ENCODE data around the gene METTL16.
"Not testable (repeated sequence)": the region's sequence is repeated elsewhere in the genome, so short reads cannot be mapped to it uniquely, and the experiment has no call there.

Gene METTL16

GRCh38 chr17:2459917-2460271 is 51.8 kb downstream of the METTL16 start:
- no peak for DNase-seq
- intact Hi-C loops (cut with DNase I): no loop called here

GRCh38 chr17:2457913-2458312 is 53.8 kb downstream of the METTL16 start:
- no peak for DNase-seq
- intact Hi-C loops (cut with DNase I): no loop called here

GRCh38 chr17:2456475-2456874 is 55.2 kb downstream of the METTL16 start:
- intact Hi-C loops (cut with DNase I): no loop called here
- no peak for DNase-seq

- intact Hi-C loops (cut with DNase I): no loop called here
- no peak for DNase-seq
Measured at GRCh38 chr17:2455956-2456355, 55.7 kb downstream of the METTL16 start.

GRCh38 chr17:2453866-2454265 is 57.8 kb downstream of the METTL16 start:
- intact Hi-C loops (cut with DNase I): no loop called here
- no peak for DNase-seq

GRCh38 chr17:2453325-2453724 is 58.4 kb downstream of the METTL16 start:
- intact Hi-C loops (cut with DNase I): no loop called here
- no peak for DNase-seq

- intact Hi-C loops (cut with DNase I): no loop called here
Measured at GRCh38 chr17:2452216-2452750, 59.4 kb downstream of the METTL16 start.

GRCh38 chr17:2450016-2450650 is 61.6 kb downstream of the METTL16 start:
- no peak for DNase-seq
- intact Hi-C loops (cut with DNase I): no loop called here

More at GRCh38 chr17:2452216-2452750, 59.4 kb downstream of the METTL16 start:
- DNase-seq: no peak

GRCh38 chr17:2449486-2449885 is 62.2 kb downstream of the METTL16 start:
- DNase-seq: no peak
- intact Hi-C loops (cut with DNase I): no loop called here

GRCh38 chr17:2447479-2447878 is 64.2 kb downstream of the METTL16 start:
- DNase-seq; intact Hi-C loops (cut with DNase I): not testable (repeated sequence)

- DNase-seq: peak in 1 of 42 donors; percentile 16
- intact Hi-C loops (cut with DNase I): no loop called here
Measured at GRCh38 chr17:2445638-2446037, 66.0 kb downstream of the METTL16 start.

- intact Hi-C loops (cut with DNase I): no loop called here
- peak in 1 of 42 donors; percentile 9 for DNase-seq
Measured at GRCh38 chr17:2444382-2444781, 67.3 kb downstream of the METTL16 start.

GRCh38 chr17:2442166-2442565 is 69.5 kb downstream of the METTL16 start:
- intact Hi-C loops (cut with DNase I): no loop called here
- peak in 1 of 42 donors; percentile 34 for DNase-seq

GRCh38 chr17:2440930-2441329 is 70.8 kb downstream of the METTL16 start:
- no peak for DNase-seq
- intact Hi-C loops (cut with DNase I): no loop called here

GRCh38 chr17:2439997-2440396 is 71.7 kb downstream of the METTL16 start:
- intact Hi-C loops (cut with DNase I); DNase-seq: not testable (repeated sequence)

GRCh38 chr17:2438823-2439222 is 72.9 kb downstream of the METTL16 start:
- intact Hi-C loops (cut with DNase I): no loop called here
- peak in 1 of 42 donors; percentile 16 for DNase-seq

- peak in 1 of 42 donors; percentile 29 for DNase-seq
- intact Hi-C loops (cut with DNase I): no loop called here
Measured at GRCh38 chr17:2436316-2436905, 75.3 kb downstream of the METTL16 start.

GRCh38 chr17:2435862-2436261 is 75.8 kb downstream of the METTL16 start:
- peak in 39 of 42 donors; percentile 31 to 81 (median 50) for DNase-seq

GRCh38 chr17:2435181-2435741 is 76.4 kb downstream of the METTL16 start:
- DNase-seq: peak in 34 of 42 donors; percentile 21 to 81 (median 56)
- intact Hi-C loops (cut with DNase I): no loop called here

More at GRCh38 chr17:2435862-2436261, 75.8 kb downstream of the METTL16 start:
- intact Hi-C loops (cut with DNase I): no loop called here

- DNase-seq: peak in 1 of 42 donors; percentile 52
- intact Hi-C loops (cut with DNase I): no loop called here
Measured at GRCh38 chr17:2433696-2434095, 78.0 kb downstream of the METTL16 start.
